Fibroblast of lung (primary cell): ENCODE measurements around the gene CLTC. TPM values are rescaled to one million over a fixed set of nuclear protein-coding genes. Genes with fewer than 3 reads are reported as not detected.

Experiments
- DNase-seq, 2 donors: peaks; one replicate each; pipeline versions ENCODE4 v3.0.0 to v3.0.0-alpha.2; 2010; ENCODE audit warnings: low read depth in 2 of 2
- H2AFZ ChIP-seq: 2 replicates; pipeline ENCODE4 v1.5.1; 2012; ENCODE audit warnings: low read length, control low read depth, inconsistent platforms
- H3K27ac ChIP-seq: 2 replicates; pipeline ENCODE4 v1.5.1; 2011; ENCODE audit warnings: low read length, control low read depth; ENCODE audit not compliant: insufficient read depth
- H3K27me3 ChIP-seq: 2 replicates; pipeline ENCODE4 v1.5.1; 2011; ENCODE audit warnings: mild to moderate bottlenecking, low read length; ENCODE audit not compliant: control insufficient read depth, insufficient read depth
- H3K36me3 ChIP-seq: 2 replicates; pipeline ENCODE4 v1.5.1; 2011; ENCODE audit warnings: low read length; ENCODE audit not compliant: control insufficient read depth, insufficient read depth
- H3K4me1 ChIP-seq: 2 replicates; pipeline ENCODE4 v1.5.1; 2011; ENCODE audit warnings: low read length; ENCODE audit not compliant: control insufficient read depth, insufficient read depth; ENCODE audit errors: extremely low read depth
- H3K4me2 ChIP-seq: 2 replicates; pipeline ENCODE4 v1.5.1; 2011; ENCODE audit warnings: low read length, control low read depth; ENCODE audit not compliant: insufficient read depth; ENCODE audit errors: extremely low read depth
- H3K4me3 ChIP-seq, 4 experiments: fragments of 200-600 bp in 1 of 4; sonication (generic) in 1 of 4; replicated peaks in 1 of 4; 2 replicates each; pipeline ENCODE4 v1.5.1; 2011 to 2016; ENCODE audit warnings: low read length in 4 of 4, low read depth in 3 of 4, mild to moderate bottlenecking in 3 of 4, control low read depth in 2 of 4, inconsistent platforms in 1 of 4, mixed read lengths in 1 of 4; ENCODE audit not compliant: insufficient read depth in 1 of 4; ENCODE audit errors: control extremely low read depth in 1 of 4
- H3K79me2 ChIP-seq: 2 replicates; pipeline ENCODE4 v1.5.1; 2012; ENCODE audit warnings: mild to moderate bottlenecking, low read length, inconsistent platforms; ENCODE audit not compliant: control insufficient read depth, insufficient read depth
- H3K9ac ChIP-seq: 2 replicates; pipeline ENCODE4 v1.5.1; 2011; ENCODE audit warnings: mild to moderate bottlenecking, low read length, control low read depth; ENCODE audit not compliant: insufficient read depth
- H3K9me3 ChIP-seq: 2 replicates; pipeline ENCODE4 v1.5.1; 2012; ENCODE audit warnings: low read depth, low read length; ENCODE audit not compliant: control insufficient read depth, insufficient read depth
- H4K20me1 ChIP-seq: 2 replicates; pipeline ENCODE4 v1.5.1; 2011; ENCODE audit warnings: low read length; ENCODE audit not compliant: control insufficient read depth, insufficient read depth; ENCODE audit errors: extremely low read depth
- CTCF ChIP-seq, 2 donors: IDR thresholded peaks in 1 of 2; conservative IDR thresholded peaks in 1 of 2; 1 replicate in 1 of 2; 2 replicates in 1 of 2; pipeline ENCODE4 v1.5.1; 2011 to 2012; ENCODE audit warnings: low read length in 2 of 2, control low read depth in 1 of 2, inconsistent platforms in 1 of 2, low read depth in 1 of 2, mild to moderate bottlenecking in 1 of 2
- EZH2 ChIP-seq: IDR thresholded peaks from 2 replicates; pipeline ENCODE4 v1.5.1; 2012; ENCODE audit warnings: low read length, control low read depth, mild to moderate bottlenecking; ENCODE audit errors: missing control alignments
- polyA plus RNA-seq, 2 donors: library from polyadenylated mRNA; depleted of rRNA in 1 of 2; stranded (reverse) in 1 of 2; unstranded in 1 of 2; fragments of >200 nt; gene quantifications; 2 replicates each; pipeline ENCODE4 v1.2.1, GENCODE V29; 2011 to 2012; ENCODE audit warnings: missing spikeins in 1 of 2
- total RNA-seq: library from RNA; depleted of rRNA; stranded (reverse); fragments of >200 nt; gene quantifications from 2 replicates; pipeline ENCODE4 v1.2.1, GENCODE V29; 2014

The CLTC gene
- total and polyA plus RNA-seq, 2 donors (not counting 1 experiment from before 2014, with no cell fraction given), result 468 to 621 TPM

GRCh38 chr17:59745040-59745439, 125.3 kb downstream of the CLTC start:
- Histone ChIP-seq H2AFZ (no peak overlapping the region), H3K36me3 (no peaks in the 10 kb centered on the region), H3K4me3 (no peak overlapping the region), H3K27ac (no peak overlapping the region), H3K9ac (no peak overlapping the region), H4K20me1 (no peaks in the 10 kb centered on the region), H3K27me3 (no peaks in the 10 kb centered on the region), H3K79me2 (no peaks in the 10 kb centered on the region), H3K9me3 (no peaks in the 10 kb centered on the region), H3K4me1 (no peaks in the 10 kb centered on the region), H3K4me2 (no peak overlapping the region)
- TF ChIP-seq CTCF (conservative IDR thresholded peaks at IDR 0.05 in 1 of 2, IDR thresholded peaks at IDR 0.05 in 1 of 2; ENCODE audit: low read depth in 1 of 2, low read length in 2 of 2) (no peak), EZH2 (no peak)
- DNase-seq, result no peak

Other genes with a start within 250 kb of the CLTC start
- 58.6 and 70.9 TPM in 2 replicates for gene DHX40, start 54.3 kb upstream of the CLTC start, total RNA-seq
- 32.6 and 41.9 TPM in 2 replicates for gene DHX40, start 54.3 kb upstream of the CLTC start, polyA plus RNA-seq
- 26.3 and 31.3 TPM in 2 replicates for gene PTRH2, start 87.5 kb downstream of the CLTC start, total RNA-seq
- 60.5 and 67.7 TPM in 2 replicates for gene PTRH2, start 87.5 kb downstream of the CLTC start, polyA plus RNA-seq
- 210 and 235 TPM in 2 replicates for gene VMP1, start 87.8 kb downstream of the CLTC start, total RNA-seq
- gene VMP1, start 87.8 kb downstream of the CLTC start, polyA plus RNA-seq, result 96.5 and 125 TPM in 2 replicates